ENCODE measurements around the gene ATPAF2.

- TF ChIP-seq CTCF (IDR thresholded peaks at IDR 0.05; ENCODE audit: low read depth, low read length, poor library complexity, severe bottlenecking) (no peak), EZH2phosphoT487 (IDR thresholded peaks at IDR 0.05; ENCODE audit: borderline replicate concordance, low read length) (no peak)
Observed at GRCh38 chr17:17987187-17987896, 51.6 kb downstream of the ATPAF2 start.
